Activated CD8-positive, alpha-beta memory T cell treated with anti-CD3 and anti-CD28 coated beads for 36 hours (primary cell): ENCODE measurements around the gene SGTA. TPM values are rescaled to one million over a fixed set of nuclear protein-coding genes. Genes with fewer than 3 reads are reported as not detected.
"Not testable (repeated sequence)": the region's sequence is repeated elsewhere in the genome, so short reads cannot be mapped to it uniquely, and the experiment has no call there.

Experiments used
- CTCF ChIA-PET: fragments of 350-600 bp; sonication (Branson Sonifier 250); formaldehyde crosslinking; loops from one replicate; lab custom pipeline; 2021; ENCODE audit warnings: antibody characterized with exemption; lab: Charles Lee
- POLR2A ChIA-PET: fragments of 350-600 bp; sonication (Branson Sonifier 250); formaldehyde crosslinking; loops from one replicate; lab custom pipeline; 2021; ENCODE audit warnings: antibody characterized with exemption; lab: Charles Lee
- total RNA-seq, 2 experiments: library from RNA; stranded (reverse); gene quantifications; one replicate each; pipeline ENCODE4 v1.2.3, GENCODE V29; 2021

SGTA gene
- total RNA-seq, 2 experiments from 2014 or later, result 88.2 to 93.0 TPM

DNA sequence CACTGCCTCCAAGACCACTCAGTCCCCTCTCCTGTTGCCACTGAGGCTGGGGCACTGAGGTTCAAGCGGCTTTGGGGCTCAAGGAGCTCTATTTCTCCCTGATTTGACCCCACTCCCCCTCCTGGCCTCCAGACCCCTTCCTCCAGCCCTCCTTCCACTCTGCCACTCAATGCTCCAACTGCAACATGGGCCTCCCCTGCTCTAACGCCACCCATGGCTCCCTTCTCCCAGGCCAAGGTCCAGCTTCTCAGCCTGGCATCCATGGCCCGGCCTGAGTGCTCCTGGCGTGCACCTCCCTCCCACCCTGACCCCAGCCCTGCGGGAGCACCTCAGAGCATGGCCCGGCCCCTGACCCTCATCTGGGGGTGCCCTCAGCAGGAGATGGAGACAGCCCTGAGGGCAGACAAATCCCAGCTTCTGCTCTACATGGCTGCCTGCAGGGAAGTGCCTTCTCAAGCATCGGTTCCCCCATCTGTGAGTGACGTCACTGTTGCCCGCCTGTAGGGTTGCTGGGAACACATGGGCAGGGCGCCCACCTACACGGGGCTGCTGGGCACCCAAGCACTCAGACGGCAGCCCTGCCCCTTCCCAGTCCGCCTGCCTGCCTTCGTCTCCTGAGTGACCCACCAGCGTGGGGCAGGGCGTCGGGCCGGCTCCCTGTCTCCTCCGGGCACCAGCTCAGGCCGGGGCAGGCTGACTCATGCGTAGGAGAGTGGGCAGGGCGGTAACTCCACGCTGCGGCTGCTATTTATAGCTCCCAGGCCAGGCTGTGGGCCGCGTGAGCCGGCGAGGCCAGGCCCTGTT is 60.3 kb downstream of the SGTA start:
- ChIA-PET CTCF (no interaction called here), POLR2A (no interaction called here)

DNA sequence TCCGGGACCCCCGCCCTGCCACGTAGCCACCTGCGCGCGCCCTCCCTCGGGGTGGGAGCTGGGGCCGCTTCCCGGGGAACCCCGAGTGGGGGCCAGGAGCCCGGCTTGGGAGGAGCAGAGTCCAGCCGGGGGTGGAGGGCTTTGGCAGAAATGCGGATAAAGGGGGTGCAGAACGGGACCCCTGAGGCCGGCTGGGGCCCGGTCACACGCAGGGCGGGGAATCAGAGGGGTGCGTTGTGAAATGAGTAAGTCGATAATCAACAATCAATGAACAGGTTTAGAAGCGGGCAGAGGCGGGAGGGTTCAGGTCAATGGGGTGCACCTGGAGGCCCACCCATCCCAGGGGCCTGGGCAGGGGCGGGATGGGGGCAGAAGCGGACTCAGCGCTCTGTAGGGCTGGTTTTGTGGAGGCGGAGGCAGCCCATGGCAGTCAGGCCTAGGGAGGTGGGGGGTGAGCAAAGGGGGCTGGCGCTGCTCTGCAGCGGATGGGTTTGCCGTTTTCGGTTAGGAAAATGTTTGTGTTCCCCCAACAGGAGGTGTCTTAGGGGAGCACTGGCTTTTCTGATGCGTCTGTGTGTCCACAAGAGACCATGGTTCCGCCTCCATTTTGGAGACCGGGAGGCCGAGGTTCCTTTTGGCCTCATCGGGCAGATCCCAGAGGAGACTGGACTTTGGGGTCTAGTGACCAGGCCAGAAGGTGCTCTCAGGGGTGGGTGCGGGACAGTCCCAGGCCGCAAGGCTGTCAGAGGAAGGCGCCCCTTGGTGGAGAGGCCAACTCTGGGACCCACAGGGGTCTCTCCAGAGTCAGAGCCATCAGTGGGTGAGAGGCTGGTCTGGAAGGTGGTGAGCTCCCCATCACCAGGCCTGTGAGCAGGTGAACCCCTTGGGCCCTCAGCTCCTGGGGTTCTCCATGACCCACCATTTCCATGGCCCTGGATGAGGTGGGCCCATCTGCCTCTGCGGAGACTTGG is 61.2 kb downstream of the SGTA start:
- ChIA-PET POLR2A (interaction anchor here (0.5 kb wide), 2 partner anchors 16 to 307 kb away, joined by 3 to 5 read pairs; no protein-coding TSS in a partner anchor), CTCF (no interaction called here)

DNA sequence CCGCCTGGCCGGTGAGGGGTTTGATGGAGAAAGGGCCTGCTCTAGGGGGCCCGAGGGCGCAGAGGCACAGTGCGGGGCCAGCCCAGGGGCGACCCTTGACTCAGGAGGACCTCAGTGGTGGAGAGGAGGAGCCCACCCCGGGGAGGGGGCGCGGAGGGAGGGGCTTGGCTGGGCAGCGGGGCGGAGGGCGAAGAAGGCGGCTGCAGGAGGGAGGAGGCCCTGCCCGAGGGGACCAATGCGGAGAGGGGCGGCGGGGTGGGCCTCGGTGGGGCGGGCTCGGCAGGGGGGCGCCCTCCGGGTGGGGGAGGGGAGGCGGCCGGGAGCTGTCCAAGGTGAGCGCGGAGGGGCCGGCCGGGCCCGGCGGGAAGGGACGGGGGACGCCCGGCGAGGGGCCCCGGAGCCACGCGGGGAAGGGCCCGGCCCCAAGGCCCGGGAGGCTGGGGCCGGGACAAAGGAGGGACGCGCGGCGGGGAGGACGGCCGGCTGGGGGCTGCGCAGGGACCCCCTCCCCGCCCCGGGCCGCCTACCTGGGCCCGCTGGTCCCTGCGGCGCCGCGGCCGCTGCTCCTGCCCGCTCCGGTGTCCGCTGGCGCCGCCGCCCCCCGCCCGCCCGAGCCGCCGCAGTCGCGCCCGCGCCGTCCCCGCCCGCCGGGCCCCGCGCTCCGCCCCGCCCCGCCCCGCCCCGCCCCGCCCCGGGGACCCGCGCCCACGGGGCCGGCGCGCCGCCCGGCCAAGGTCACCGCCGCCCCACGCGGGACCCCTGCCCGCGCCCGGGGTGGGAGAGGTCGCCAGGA is 62.1 kb downstream of the SGTA start, which contains the start of gene DIRAS1:
Gene DIRAS1 (minus strand): TSS at position 596 of the 793 bp plus-strand sequence. CDS start 3,566 bp downstream, outside the sequence.
- POLR2A ChIA-PET, result no interaction called here
- CTCF ChIA-PET, result no interaction called here

DNA sequence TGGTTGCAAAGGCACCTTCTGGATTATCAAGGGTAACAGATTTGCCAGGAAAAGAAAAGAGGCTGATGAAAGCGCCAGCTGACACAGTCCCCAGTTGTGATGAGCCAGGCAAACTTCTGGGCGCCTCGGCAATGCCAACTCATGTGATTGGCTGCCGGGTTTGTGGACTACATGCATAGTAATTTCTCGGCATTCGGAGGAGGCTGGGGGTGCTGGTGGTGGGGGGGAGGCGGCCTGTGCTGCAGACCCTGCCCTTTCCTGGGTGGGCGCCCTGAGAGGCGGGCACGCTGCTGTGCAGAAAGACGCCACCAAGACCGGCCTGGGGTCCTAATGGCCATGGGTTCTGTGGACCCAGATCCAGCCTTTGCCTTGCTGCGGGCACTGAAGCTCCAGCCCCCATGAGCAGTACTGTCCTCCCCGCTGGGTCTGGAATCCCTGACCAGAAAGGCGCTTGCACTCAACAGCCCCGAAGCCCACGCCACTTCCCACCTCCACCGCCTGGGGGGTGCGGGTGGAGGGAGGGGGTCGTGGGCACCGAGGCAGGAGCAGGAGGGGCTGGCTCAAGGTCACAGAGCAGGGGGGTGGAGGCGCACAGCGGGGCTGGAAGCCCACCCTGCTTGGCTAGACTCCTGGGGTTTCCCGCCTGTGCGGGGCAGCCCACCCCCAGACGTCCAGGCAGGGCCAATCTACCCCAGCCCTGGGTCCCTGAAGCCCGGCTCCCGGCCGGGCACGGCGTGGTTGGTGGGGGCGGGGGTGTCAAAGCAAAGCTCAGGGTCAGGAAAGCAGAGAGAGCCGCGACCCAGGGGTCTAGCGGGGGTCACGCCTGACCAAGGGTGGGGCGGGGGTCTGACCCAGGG is 62.9 kb downstream of the SGTA start:
- CTCF ChIA-PET, result no interaction called here
- POLR2A ChIA-PET, result no interaction called here

DNA sequence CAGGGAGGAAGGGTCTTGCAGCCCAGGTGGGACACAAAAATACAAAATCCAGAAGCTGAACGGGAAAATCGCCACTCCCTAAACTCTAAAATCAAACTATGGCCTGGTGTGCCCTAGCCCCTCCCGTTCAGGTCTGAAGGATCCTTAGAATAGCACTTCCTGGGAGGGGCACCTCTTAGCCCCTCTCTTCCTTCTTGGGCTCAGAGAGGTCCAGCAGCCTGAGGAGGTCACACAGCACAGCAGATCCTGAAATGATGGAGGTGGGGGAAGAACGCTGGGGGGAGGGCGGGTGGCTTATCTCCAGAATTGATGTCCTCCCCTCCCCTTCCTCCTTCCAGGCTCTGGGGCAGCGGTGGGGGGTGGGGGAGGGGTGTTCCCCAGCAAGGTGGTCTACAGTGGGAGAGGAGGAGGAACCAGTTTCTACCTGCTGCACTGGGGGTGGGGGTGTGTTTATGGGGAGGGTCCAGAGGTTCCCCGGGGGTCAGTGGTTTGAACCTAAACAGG is 63.8 kb downstream of the SGTA start:
- POLR2A ChIA-PET, result no interaction called here
- CTCF ChIA-PET, result no interaction called here

DNA sequence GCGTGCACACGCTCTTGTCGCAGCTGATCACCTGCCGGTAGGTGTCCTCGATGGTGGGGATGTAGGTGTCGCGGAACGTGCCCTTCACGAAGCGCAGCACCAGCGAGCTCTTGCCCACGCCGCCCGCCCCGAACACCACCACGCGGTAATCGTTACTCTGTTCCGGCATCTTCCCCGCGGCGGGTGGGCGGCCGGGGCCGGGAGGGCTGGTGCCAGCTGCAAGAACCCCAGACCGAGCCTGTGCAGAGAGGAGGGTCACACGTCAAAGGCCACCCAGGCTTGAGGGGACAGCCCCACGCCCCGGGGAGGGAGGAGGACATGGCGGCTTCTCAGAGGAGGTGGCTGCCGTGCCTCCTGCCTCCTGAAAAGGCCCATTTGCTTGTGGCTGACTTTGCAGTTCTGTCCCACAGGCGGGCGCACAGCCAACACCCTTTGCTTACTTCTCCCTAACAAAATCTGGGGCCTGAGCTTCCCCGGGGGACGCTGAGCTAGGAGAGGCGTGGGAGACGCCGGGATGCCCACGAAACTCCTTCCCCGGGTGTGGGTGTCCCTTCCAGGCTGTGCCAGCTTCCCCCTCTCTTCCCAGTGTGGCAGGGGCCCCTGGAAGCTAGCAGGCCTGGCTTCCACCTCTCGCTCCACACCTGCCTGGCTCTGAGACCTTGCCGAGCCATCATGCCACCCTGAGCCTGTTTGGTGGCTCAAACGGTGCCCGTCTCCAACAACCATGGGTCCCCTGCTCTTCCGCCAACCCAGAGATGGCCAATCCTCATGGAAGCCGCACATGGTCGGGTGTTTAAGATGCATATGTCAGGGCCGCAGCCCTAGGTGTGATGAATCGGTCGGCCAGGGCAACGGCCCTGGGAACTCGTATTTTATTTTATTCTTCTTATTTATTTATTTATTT is 65.2 kb downstream of the SGTA start:
- POLR2A ChIA-PET, result no interaction called here
- CTCF ChIA-PET, result interaction anchor here (0.8 kb wide), 1 partner anchor 160 kb away, joined by 4 read pairs; no protein-coding TSS in a partner anchor

DNA sequence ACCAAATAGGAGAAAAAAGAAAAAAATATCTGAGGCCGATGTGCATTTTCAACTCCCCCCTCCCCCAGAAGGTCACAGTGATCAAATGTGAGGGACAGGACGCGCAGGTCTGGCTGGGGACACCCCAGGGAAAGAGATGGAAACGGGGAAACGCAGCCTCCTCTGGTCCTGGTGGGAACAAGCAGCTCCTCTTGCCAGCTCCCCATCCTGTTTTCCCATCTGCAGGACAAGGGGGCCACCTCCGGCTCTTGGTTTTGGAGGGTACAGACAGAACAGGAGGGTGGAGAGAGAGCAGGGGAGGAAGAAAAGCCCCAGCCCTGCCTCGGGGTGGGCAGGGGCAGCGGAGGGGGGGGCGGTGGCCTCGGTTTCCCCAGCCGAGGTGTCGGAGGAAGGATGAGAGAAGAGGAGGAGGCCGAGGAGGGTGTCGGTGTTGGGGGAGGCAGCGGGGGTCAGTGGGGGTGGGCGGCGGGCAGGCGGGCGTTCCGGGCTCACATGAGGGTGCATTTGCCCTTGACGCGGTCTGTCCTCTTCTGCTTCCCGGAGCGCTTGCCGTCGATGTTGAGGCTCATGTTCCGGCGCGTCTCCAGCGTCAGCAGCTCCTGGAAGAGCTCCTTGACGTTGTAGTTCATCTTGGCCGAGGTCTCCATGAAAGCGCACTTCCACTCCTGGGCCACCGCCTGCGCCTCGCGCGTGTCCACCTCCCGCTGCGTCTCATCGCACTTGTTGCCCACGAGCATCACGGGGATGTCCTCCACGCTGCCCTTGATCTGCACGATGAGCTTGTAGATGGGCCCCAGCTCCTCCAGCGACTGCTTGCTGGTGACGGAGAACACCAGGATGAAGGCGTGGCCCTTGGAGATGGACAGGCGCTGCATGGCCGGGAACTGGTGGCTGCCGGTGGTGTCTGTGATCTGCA is 66.1 kb downstream of the SGTA start:
- ChIA-PET CTCF (interaction anchor here (0.8 kb wide), 1 partner anchor 159 kb away, joined by 4 read pairs; no protein-coding TSS in a partner anchor), POLR2A (no interaction called here)

DNA sequence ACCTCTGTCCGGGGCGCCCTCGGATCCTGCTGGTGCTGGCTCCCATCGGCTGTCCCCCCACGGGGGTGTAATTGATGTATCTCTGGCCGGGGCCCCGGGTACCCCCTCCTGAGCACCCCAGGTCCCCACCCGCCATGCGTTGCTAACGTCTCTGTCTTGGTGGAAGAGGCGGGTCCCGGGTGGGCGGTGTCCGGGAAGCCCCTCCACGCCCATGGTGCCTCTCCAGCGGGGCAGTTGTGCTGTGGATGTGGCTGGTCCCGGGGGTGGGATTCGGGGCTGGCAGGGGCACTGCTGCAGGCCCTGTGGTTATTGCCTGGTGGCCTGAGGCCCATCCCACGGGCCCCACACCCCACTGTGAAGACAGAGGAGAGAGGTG is 66.8 kb downstream of the SGTA start:
- ChIA-PET CTCF (no interaction called here), POLR2A (no interaction called here)

DNA sequence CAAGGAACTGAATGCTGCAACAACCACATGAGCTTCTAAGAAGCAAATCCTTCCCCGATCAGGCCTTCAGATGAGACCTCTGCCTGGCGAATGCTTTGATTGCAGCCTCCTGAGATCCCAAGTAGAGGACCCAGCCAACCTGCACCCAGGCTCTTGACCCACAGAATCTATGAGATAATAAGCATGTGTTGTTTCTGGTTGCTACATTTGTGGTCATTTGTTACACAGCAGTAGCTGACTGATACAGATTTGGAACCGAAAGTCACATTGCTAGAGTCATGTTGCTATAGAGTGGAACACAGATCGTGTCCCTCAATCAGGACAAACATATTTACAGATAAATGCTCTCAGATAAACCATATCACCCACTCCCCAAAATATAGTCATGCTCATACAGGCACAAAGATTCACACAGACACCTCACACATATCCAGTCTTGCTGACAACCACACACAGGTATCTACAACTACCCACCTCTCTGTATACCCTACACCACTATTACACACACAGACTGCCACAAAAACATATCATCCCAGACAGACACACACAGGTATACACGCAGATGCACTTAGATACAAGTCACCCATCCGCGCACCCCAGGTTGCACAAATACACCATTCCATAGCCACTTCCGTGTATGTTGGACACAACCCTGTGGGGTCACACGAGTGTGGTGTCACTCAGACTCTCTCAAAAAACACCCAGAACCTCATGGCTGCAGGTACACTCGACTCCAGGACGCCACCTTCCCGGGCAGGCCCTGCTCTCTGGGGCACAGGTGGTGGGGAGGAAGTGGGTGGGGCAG is 67.4 kb downstream of the SGTA start:
- ChIA-PET POLR2A (no interaction called here), CTCF (interaction anchor here (0.6 kb wide), 1 partner anchor 288 kb away, joined by 3 read pairs; the partner anchor contains the start of gene TIMM13)

DNA sequence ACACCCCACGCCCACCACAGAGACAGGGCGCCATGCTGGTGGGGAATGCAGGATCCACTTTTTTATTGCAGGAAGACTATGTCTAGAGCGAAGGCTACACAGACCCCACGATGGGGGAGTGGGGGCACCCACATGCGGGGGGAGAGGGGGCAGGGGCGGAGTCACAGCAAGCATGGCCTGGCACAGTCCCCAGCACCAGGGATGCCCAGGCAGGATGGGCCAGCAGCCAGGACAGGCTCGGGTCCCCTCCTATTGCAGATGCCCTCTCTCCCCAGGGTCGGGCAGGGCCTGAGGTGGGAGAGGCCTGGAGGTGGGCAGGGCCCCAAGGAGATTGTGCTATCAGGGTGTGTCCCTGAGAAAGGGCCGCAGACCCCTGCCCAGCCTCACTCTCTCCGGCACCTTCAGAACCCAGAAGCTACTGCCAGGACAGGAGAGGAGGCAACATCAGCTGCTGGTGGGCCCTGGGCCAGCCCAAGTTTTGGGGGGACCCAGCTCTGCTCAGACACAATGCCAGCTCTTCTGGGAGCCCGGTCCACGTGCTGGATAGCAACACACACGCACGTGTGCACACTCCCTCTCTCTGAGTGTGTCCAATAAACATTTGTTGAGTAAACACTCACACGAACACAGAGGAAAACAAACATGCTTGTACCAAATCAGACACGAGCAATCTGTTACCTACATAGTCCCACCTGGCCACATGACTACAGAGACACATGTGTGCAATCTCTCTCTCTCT is 68.4 kb downstream of the SGTA start:
- ChIA-PET CTCF (interaction anchor here (0.6 kb wide), 1 partner anchor 287 kb away, joined by 3 read pairs; the partner anchor contains the start of gene TIMM13), POLR2A (no interaction called here)

DNA sequence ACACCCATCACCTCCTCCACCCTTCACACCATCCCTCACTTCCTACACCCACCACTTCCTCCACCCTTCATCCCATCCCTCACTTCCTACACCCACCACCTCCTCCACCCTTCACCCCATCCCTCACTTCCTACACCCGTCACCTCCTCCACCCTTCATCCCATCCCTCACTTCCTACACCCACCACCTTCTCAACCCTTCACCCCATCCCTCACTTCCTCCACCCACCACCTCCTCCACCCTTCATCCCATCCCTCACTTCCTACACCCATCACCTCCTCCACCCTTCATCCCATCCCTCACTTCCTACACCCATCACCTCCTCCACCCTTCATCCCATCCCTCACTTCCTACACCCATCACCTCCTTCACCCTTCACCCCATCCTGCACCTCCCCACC is 69.0 kb downstream of the SGTA start:
- CTCF ChIA-PET, result not testable (repeated sequence)

DNA sequence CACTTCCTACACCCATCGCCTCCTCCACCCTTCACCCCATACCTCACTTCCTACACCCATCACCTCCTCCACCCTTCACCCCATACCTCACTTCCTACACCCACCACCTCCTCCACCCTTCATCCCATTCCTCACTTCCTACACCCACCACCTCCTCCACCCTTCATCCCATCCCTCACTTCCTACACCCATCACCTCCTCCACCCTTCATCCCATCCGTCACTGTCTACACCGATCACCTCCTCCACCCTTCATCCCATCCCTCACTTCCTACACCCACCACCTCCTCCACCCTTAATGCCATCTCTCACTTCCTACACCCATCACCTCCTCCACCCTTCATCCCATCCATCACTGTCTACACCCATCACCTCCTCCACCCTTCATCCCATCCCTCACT is 69.9 kb downstream of the SGTA start:
- POLR2A ChIA-PET, CTCF ChIA-PET: not testable (repeated sequence)

More for the DNA sequence above, 69.0 kb downstream of the SGTA start:
- POLR2A ChIA-PET, result not testable (repeated sequence)

DNA sequence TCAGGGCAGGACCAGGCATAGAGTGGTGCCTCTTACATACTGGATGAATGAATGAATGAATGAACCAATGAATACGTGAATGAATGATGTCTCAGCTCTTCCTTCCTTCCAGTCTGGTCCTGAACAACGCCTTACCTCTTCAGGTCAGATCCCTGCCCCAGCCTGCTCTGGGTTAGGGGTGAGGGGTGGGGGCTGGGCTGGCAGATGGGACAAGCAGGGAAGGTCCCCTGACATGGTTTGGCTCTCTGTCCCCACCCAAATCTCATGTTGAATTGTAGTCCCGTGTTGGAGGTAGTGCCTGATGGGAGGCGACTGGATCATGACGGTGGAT is 71.2 kb downstream of the SGTA start:
- CTCF ChIA-PET, result no interaction called here
- POLR2A ChIA-PET, result no interaction called here

DNA sequence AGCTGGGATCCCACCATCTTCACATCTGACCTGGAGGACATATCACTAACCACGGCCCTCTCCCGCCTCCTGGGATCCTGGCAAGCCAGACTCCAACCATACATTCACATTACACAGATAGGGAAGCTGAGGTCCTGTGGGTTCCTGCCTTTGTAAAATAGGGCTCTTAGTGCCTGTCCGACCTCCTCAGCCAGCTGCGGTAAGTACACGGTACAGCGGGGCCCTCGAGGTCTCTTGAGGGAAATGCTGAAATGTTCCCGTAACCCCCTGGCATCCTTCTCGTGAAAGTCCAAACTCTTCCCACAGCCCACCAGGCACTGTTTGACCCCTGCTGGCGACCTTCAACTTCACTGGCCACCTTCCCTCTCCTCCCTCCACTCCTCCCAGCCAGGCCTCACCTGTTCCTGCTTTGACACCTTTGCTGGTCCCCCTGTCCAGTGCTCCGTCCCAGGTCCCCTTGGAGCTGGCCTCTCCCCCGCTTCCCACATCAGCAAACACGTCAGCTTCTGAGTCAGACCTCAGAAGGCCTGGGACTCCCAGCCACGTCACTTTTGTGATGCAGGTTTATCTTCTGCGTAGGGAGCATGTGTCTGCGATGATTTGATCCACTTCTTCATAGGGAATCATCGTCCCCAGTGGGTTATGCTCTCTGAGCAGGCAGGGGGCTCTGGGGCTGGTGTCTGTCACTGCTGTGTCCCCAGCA is 71.8 kb downstream of the SGTA start:
- POLR2A ChIA-PET, result no interaction called here
- CTCF ChIA-PET, result no interaction called here
